Ishikawa (cell line): ENCODE data around the gene SNX22.

Source experiments
- CEBPB ChIP-seq: IDR thresholded peaks from 2 replicates; pipeline ENCODE4 v1.6.1; 2012
- CREB1 ChIP-seq: IDR thresholded peaks from 2 replicates; pipeline ENCODE4 v1.6.1; 2012; ENCODE audit warnings: low read depth
- EP300 ChIP-seq: IDR thresholded peaks from 2 replicates; pipeline ENCODE4 v1.6.1; 2012; ENCODE audit warnings: borderline replicate concordance
- MAX ChIP-seq: IDR thresholded peaks from 2 replicates; pipeline ENCODE4 v1.6.1; 2012
- RAD21 ChIP-seq: IDR thresholded peaks from 2 replicates; pipeline ENCODE4 v1.6.1; 2012; ENCODE audit warnings: low read depth
- REST ChIP-seq: IDR thresholded peaks from 2 replicates; pipeline ENCODE4 v1.6.1; 2012; ENCODE audit warnings: low read depth, mild to moderate bottlenecking
- TAF1 ChIP-seq: IDR thresholded peaks from 2 replicates; pipeline ENCODE4 v1.6.1; 2012; ENCODE audit warnings: low read depth, mild to moderate bottlenecking
- TCF12 ChIP-seq: IDR thresholded peaks from 2 replicates; pipeline ENCODE4 v1.6.1; 2012; ENCODE audit warnings: low read depth
- TEAD4 ChIP-seq: IDR thresholded peaks from 2 replicates; pipeline ENCODE4 v1.6.1; 2012
- USF1 ChIP-seq: IDR thresholded peaks from 2 replicates; pipeline ENCODE4 v1.6.1; 2012
- YY1 ChIP-seq: IDR thresholded peaks from 2 replicates; pipeline ENCODE4 v1.6.1; 2012; ENCODE audit warnings: low read depth
- ZBTB7A ChIP-seq: IDR thresholded peaks from 2 replicates; pipeline ENCODE4 v1.6.1; 2012; ENCODE audit warnings: low read depth

GRCh38 chr15:64158363-64159134 is 7.0 kb downstream of the SNX22 start:
- no peak for TF ChIP-seq MAX
- TF ChIP-seq ZBTB7A = no peak
- no peak for TF ChIP-seq TCF12
- no peak for TF ChIP-seq EP300
- TF ChIP-seq TAF1 = no peak
- TF ChIP-seq CREB1 = no peak
- TF ChIP-seq RAD21 = no peak
- TF ChIP-seq REST = no peak
- no peak for TF ChIP-seq TEAD4
- TF ChIP-seq USF1 = no peak
- no peak for TF ChIP-seq CEBPB
- no peak for TF ChIP-seq YY1
